Skeletal muscle tissue (tissue), 4 donors: ENCODE measurements around the gene DDX60. TPM values are rescaled to one million over a fixed set of nuclear protein-coding genes. Genes with fewer than 3 reads are reported as not detected.
"Not testable (repeated sequence)": the region's sequence is repeated elsewhere in the genome, so short reads cannot be mapped to it uniquely, and the experiment has no call there.

Experiments
- H3K27ac ChIP-seq: one replicate; pipeline ENCODE4 v1.7.0; 2013; ENCODE audit warnings: mild to moderate bottlenecking, low read depth, low read length, inconsistent platforms
- H3K27me3 ChIP-seq, 3 donors: one replicate each; pipeline ENCODE4 v1.7.0; 2013; ENCODE audit warnings: low read length in 3 of 3; ENCODE audit not compliant: control insufficient read depth in 3 of 3, insufficient read depth in 3 of 3
- H3K36me3 ChIP-seq, 3 donors: one replicate each; pipeline ENCODE4 v1.7.0; 2013; ENCODE audit warnings: low read length in 3 of 3; ENCODE audit not compliant: control insufficient read depth in 3 of 3, insufficient read depth in 3 of 3
- H3K4me1 ChIP-seq, 3 donors: one replicate each; pipeline ENCODE4 v1.7.0; 2013; ENCODE audit warnings: low read length in 3 of 3, mild to moderate bottlenecking in 3 of 3; ENCODE audit not compliant: control insufficient read depth in 3 of 3, insufficient read depth in 3 of 3
- H3K4me3 ChIP-seq, 3 donors: one replicate each; pipeline ENCODE4 v1.7.0; 2013; ENCODE audit warnings: low read length in 3 of 3
- H3K9ac ChIP-seq, 3 donors: one replicate each; pipeline ENCODE4 v1.7.0; 2013; ENCODE audit warnings: low read length in 3 of 3, mild to moderate bottlenecking in 3 of 3, moderate library complexity in 2 of 3, low read depth in 1 of 3
- H3K9me3 ChIP-seq, 3 donors: one replicate each; pipeline ENCODE4 v1.7.0; 2013; ENCODE audit warnings: low read length in 3 of 3; ENCODE audit not compliant: control insufficient read depth in 3 of 3
- total RNA-seq: library from RNA; depleted of rRNA; stranded (reverse); fragments of >200 nt; gene quantifications from one replicate; pipeline ENCODE4 v1.2.3, GENCODE V29; 2014
- donor health status: Osteomylitis.

The DDX60 gene
- total RNA-seq, 1 donor from 2014 or later, result 8.9 TPM

GRCh38 chr4:168303430-168303829 lies 15.1 kb downstream of the DDX60 start:
- not testable (repeated sequence) for H3K27me3 ChIP-seq, H3K9me3 ChIP-seq, H3K4me3 ChIP-seq, H3K4me1 ChIP-seq, H3K9ac ChIP-seq, H3K27ac ChIP-seq
- H3K36me3 ChIP-seq, result peaks cover 0 to 13% (median 3%) of the 10 kb centered on the region in 3 donors

- Histone ChIP-seq H3K4me1 (no peaks in the 10 kb centered on the region), H3K9me3 (no peaks in the 10 kb centered on the region), H3K4me3 (no peak overlapping the region), H3K27me3 (no peaks in the 10 kb centered on the region), H3K27ac (no peak overlapping the region), H3K9ac (no peak overlapping the region), H3K36me3 (peaks cover 0 to 4% (median 0%) of the 10 kb centered on the region in 3 donors)
Measured at GRCh38 chr4:168293386-168293975, 25.1 kb downstream of the DDX60 start.

GRCh38 chr4:168291242-168291641 lies 27.3 kb downstream of the DDX60 start:
- Histone ChIP-seq H3K4me1 (no peaks in the 10 kb centered on the region), H3K27ac (no peak overlapping the region), H3K9ac (no peak overlapping the region), H3K9me3 (no peaks in the 10 kb centered on the region), H3K27me3 (no peaks in the 10 kb centered on the region), H3K36me3 (peaks cover 0 to 4% (median 0%) of the 10 kb centered on the region in 3 donors), H3K4me3 (no peak overlapping the region)

- not testable (repeated sequence) for H3K27me3 ChIP-seq, H3K9ac ChIP-seq, H3K4me1 ChIP-seq, H3K27ac ChIP-seq, H3K9me3 ChIP-seq, H3K36me3 ChIP-seq, H3K4me3 ChIP-seq
Measured at GRCh38 chr4:168285850-168286249, 32.7 kb downstream of the DDX60 start.

GRCh38 chr4:168279556-168279955 lies 39.0 kb downstream of the DDX60 start:
- H3K27me3 ChIP-seq, result no peaks in the 10 kb centered on the region
- H3K36me3 ChIP-seq, result no peaks in the 10 kb centered on the region
- H3K9ac ChIP-seq, result no peak overlapping the region
- no peak overlapping the region for H3K4me3 ChIP-seq
- H3K4me1 ChIP-seq, result no peaks in the 10 kb centered on the region
- H3K27ac ChIP-seq, result no peak overlapping the region
- H3K9me3 ChIP-seq, result no peaks in the 10 kb centered on the region

- H3K4me1 ChIP-seq, result peaks cover 0 to 2% (median 0%) of the 10 kb centered on the region in 3 donors
- H3K9me3 ChIP-seq, result no peaks in the 10 kb centered on the region
- peaks cover 0 to 7% (median 5%) of the 10 kb centered on the region in 3 donors for H3K36me3 ChIP-seq
Measured at GRCh38 chr4:168275836-168276235, 42.7 kb downstream of the DDX60 start.

GRCh38 chr4:168274871-168275270 lies 43.7 kb downstream of the DDX60 start:
- Histone ChIP-seq H3K36me3 (peaks cover 0 to 7% (median 6%) of the 10 kb centered on the region in 3 donors), H3K4me3 (no peak overlapping the region), H3K9ac (no peak overlapping the region), H3K4me1 (peaks cover 4 to 5% (median 5%) of the 10 kb centered on the region in 3 donors), H3K27ac (no peak overlapping the region), H3K9me3 (no peaks in the 10 kb centered on the region), H3K27me3 (no peaks in the 10 kb centered on the region)

More at GRCh38 chr4:168275836-168276235, 42.7 kb downstream of the DDX60 start:
- no peak overlapping the region for H3K9ac ChIP-seq
- H3K27me3 ChIP-seq, result no peaks in the 10 kb centered on the region
- H3K27ac ChIP-seq, result no peak overlapping the region
- H3K4me3 ChIP-seq, result no peak overlapping the region

- Histone ChIP-seq H3K9ac (no peak overlapping the region), H3K27me3 (no peaks in the 10 kb centered on the region), H3K36me3 (peaks cover 0 to 9% (median 7%) of the 10 kb centered on the region in 3 donors), H3K4me1 (peaks cover 8 to 10% (median 9%) of the 10 kb centered on the region in 3 donors), H3K4me3 (no peak overlapping the region), H3K27ac (no peak overlapping the region), H3K9me3 (no peaks in the 10 kb centered on the region)
Measured at GRCh38 chr4:168273838-168274237, 44.7 kb downstream of the DDX60 start.

- Histone ChIP-seq H3K9ac (no peak overlapping the region), H3K27me3 (no peaks in the 10 kb centered on the region), H3K27ac (no peak overlapping the region), H3K4me1 (peaks cover 8 to 10% (median 9%) of the 10 kb centered on the region in 3 donors), H3K9me3 (no peaks in the 10 kb centered on the region), H3K36me3 (peaks cover 0 to 9% (median 7%) of the 10 kb centered on the region in 3 donors), H3K4me3 (no peak overlapping the region)
Measured at GRCh38 chr4:168272488-168272887, 46.1 kb downstream of the DDX60 start.

- H3K9me3 ChIP-seq, result no peaks in the 10 kb centered on the region
- peak overlapping the region in 1 of 3 donors; percentile 57 for H3K9ac ChIP-seq
- H3K27ac ChIP-seq, result peak overlapping the region; percentile 25
- peaks cover 13 to 21% (median 17%) of the 10 kb centered on the region in 3 donors for H3K4me1 ChIP-seq
- H3K36me3 ChIP-seq, result peaks cover 0 to 14% (median 7%) of the 10 kb centered on the region in 3 donors
- H3K4me3 ChIP-seq, result peak overlapping the region in 1 of 3 donors; percentile 38
- H3K27me3 ChIP-seq, result no peaks in the 10 kb centered on the region
Measured at GRCh38 chr4:168269896-168270295, 48.7 kb downstream of the DDX60 start.
